Breast epithelium (tissue), 4 donors: Measurements from ENCODE around the gene C17orf113. TPM values are rescaled to one million over a fixed set of nuclear protein-coding genes. Genes with fewer than 3 reads are reported as not detected.

Source experiments
- DNase-seq, 2 donors: peaks; one replicate each; pipeline ENCODE4 v3.0.0-alpha.2; 2019; ENCODE audit warnings: low spot score in 2 of 2
- H3K27ac ChIP-seq, 2 donors: fragments of 200-600 bp; sonication (generic) in 1 of 2; one replicate each; pipeline ENCODE4 v1.5.1; 2016 to 2019; ENCODE audit warnings: mild to moderate bottlenecking in 1 of 2
- H3K27me3 ChIP-seq, 2 donors: fragments of 200-600 bp; sonication (generic) in 1 of 2; one replicate each; pipeline versions ENCODE4 v1.5.1 to v1.6.0; 2017 to 2019; ENCODE audit warnings: control low read depth in 1 of 2, mild to moderate bottlenecking in 1 of 2
- H3K36me3 ChIP-seq: fragments of 200-600 bp; one replicate; pipeline ENCODE4 v1.5.1; 2019
- H3K4me1 ChIP-seq, 2 donors: fragments of 200-600 bp; sonication (generic); one replicate each; pipeline ENCODE4 v1.5.1; 2016 to 2019; ENCODE audit warnings: control low read depth in 1 of 2
- H3K4me3 ChIP-seq, 3 donors: fragments of 200-600 bp; sonication (generic); 1 replicate in 2 of 3; 2 replicates in 1 of 3; pipeline ENCODE4 v1.5.1; 2016 to 2019; ENCODE audit warnings: mild to moderate bottlenecking in 3 of 3, moderate library complexity in 2 of 3
- H3K9me3 ChIP-seq, 2 donors: fragments of 200-600 bp; sonication (generic) in 1 of 2; one replicate each; pipeline ENCODE4 v1.5.1; 2016 to 2019; ENCODE audit warnings: control low read depth in 1 of 2
- CTCF ChIP-seq, 3 donors: fragments of 450-650 bp; IDR thresholded peaks; one replicate each; pipeline ENCODE4 v1.5.1; 2016 to 2017; ENCODE audit warnings: antibody characterized with exemption in 3 of 3, mild to moderate bottlenecking in 3 of 3, moderate library complexity in 3 of 3
- POLR2A ChIP-seq: fragments of 450-650 bp; IDR thresholded peaks from one replicate; pipeline ENCODE4 v1.6.1; 2016; ENCODE audit warnings: antibody characterized with exemption, mild to moderate bottlenecking, moderate library complexity
- POLR2AphosphoS5 ChIP-seq, 3 donors: sonication (generic); formaldehyde crosslinking; IDR thresholded peaks; one replicate each; pipeline ENCODE4 v1.6.1; 2017; ENCODE audit warnings: antibody characterized with exemption in 3 of 3
- intact Hi-C: fragments of 100-400 bp; cut with DNase I; formaldehyde crosslinking; loops from one replicate; pipeline ENCODE4 v1.15.1; 2023; ENCODE audit warnings: low total_unique reads
- total RNA-seq, 3 donors: library from RNA; depleted of rRNA; stranded (reverse); fragments of >200 nt; gene quantifications; one replicate each; pipeline ENCODE4 v1.1.0, GENCODE V29; 2016

C17orf113 gene
- total RNA-seq, result 1 to 10 TPM; 1.3 to 4.0 (median 2.3) TPM

GRCh38 chr17:42050393-42051012 is at the start of gene C17orf113:
C17orf113 (minus strand) TSS chr17:42050601; CDS start chr17:42043376, 7,225 bp downstream.
- Histone ChIP-seq H3K36me3 (no peaks in the 10 kb centered on the region), H3K4me3 (peak within 1 kb of the TSS; percentile 66 to 94 (median 78)), H3K27ac (peak within 1 kb of the TSS; percentile 74 to 77), H3K27me3 (no peaks in the 10 kb centered on the region), H3K9me3 (no peaks in the 10 kb centered on the region), H3K4me1 (no peaks in the 10 kb centered on the region)
- intact Hi-C loops, result no loop called here
- TF ChIP-seq POLR2A, result no peak
- peak in 1 of 3 donors; percentile 14 for TF ChIP-seq CTCF (IDR thresholded peaks at IDR 0.05)
- peak in 1 of 3 donors; percentile 23 for TF ChIP-seq POLR2AphosphoS5 (IDR thresholded peaks at IDR 0.05)
- peak in 1 of 2 donors; percentile 65 for DNase-seq

GRCh38 chr17:42098730-42099399 is 48.5 kb upstream of the C17orf113 start:
- H3K36me3 ChIP-seq, result no peaks in the 10 kb centered on the region
- H3K27ac ChIP-seq, result peak overlapping the region in 1 of 2 donors; percentile 33
- H3K27me3 ChIP-seq, result peaks cover 0 to 22% of the 10 kb centered on the region in 2 donors
- H3K9me3 ChIP-seq, result no peaks in the 10 kb centered on the region
- TF ChIP-seq CTCF (IDR thresholded peaks at IDR 0.05), result no peak
- TF ChIP-seq POLR2A, result no peak
- no peak for TF ChIP-seq POLR2AphosphoS5 (IDR thresholded peaks at IDR 0.05)
- H3K4me3 ChIP-seq, result peak overlapping the region in 2 of 3 donors; percentile 34 to 54
- DNase-seq, result no peak
- intact Hi-C loops, result no loop called here
- H3K4me1 ChIP-seq, result no peaks in the 10 kb centered on the region

GRCh38 chr17:42097691-42098631 is 47.6 kb upstream of the C17orf113 start, which contains the start of gene ZNF385C:
ZNF385C (minus strand) TSS chr17:42098473; CDS start chr17:42063056, 35,417 bp downstream.
- Histone ChIP-seq H3K27me3 (peaks cover 0 to 22% of the 10 kb centered on the region in 2 donors), H3K9me3 (no peaks in the 10 kb centered on the region), H3K36me3 (no peaks in the 10 kb centered on the region), H3K27ac (peak within 1 kb of the TSS in 1 of 2 donors; percentile 33), H3K4me3 (peak within 1 kb of the TSS in 2 of 3 donors; percentile 34 to 54), H3K4me1 (no peaks in the 10 kb centered on the region)
- intact Hi-C loops, result no loop called here
- TF ChIP-seq CTCF (IDR thresholded peaks at IDR 0.05) (no peak), POLR2A (no peak), POLR2AphosphoS5 (IDR thresholded peaks at IDR 0.05) (no peak)
- DNase-seq, result no peak

- TF ChIP-seq POLR2A (no peak), CTCF (IDR thresholded peaks at IDR 0.05) (no peak), POLR2AphosphoS5 (IDR thresholded peaks at IDR 0.05) (no peak)
- Histone ChIP-seq H3K9me3 (no peaks in the 10 kb centered on the region), H3K4me3 (no peak overlapping the region), H3K4me1 (no peaks in the 10 kb centered on the region), H3K36me3 (no peaks in the 10 kb centered on the region), H3K27ac (no peak overlapping the region), H3K27me3 (peaks cover 0 to 22% of the 10 kb centered on the region in 2 donors)
- intact Hi-C loops, result no loop called here
- DNase-seq, result no peak
Measured at GRCh38 chr17:42096360-42097111, 46.1 kb upstream of the C17orf113 start.
